GM12873 (cell line): ENCODE results near the gene MATCAP1.

Source experiments
- TF ChIP-seq, protein P1 (sequence below): IDR thresholded peaks from 2 replicates; pipeline ENCODE4 v1.5.1; 2012; ENCODE audit warnings: low read depth, mild to moderate bottlenecking, moderate library complexity, low read length, control low read depth; ENCODE audit not compliant: insufficient read depth; ENCODE audit errors: missing control alignments

Gene MATCAP1

DNA sequence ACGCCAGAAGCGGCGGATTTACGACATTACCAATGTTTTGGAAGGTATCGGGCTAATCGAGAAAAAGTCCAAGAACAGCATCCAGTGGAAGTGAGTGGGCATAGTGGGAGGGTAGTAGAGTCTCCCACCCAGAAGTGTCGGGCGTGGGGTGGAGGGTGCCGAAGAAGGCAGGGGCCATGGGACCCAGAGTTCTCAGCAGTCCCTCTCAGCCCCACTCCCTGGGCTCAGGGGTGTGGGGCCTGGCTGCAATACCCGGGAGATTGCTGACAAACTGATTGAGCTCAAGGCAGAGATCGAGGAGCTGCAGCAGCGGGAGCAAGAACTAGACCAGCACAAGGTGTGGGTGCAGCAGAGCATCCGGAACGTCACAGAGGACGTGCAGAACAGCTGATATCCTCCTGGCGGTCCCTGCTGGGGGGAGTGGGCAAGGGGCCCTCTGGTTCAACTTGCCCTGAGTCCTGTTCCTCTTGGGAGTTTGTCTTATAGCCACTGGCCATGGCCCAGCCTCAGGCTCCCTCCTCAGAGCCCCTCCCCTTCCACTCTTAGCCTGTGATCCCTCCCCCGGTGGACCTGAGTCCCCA, 9.1 kb upstream of the MATCAP1 start:
- TF ChIP-seq, protein P1, sequence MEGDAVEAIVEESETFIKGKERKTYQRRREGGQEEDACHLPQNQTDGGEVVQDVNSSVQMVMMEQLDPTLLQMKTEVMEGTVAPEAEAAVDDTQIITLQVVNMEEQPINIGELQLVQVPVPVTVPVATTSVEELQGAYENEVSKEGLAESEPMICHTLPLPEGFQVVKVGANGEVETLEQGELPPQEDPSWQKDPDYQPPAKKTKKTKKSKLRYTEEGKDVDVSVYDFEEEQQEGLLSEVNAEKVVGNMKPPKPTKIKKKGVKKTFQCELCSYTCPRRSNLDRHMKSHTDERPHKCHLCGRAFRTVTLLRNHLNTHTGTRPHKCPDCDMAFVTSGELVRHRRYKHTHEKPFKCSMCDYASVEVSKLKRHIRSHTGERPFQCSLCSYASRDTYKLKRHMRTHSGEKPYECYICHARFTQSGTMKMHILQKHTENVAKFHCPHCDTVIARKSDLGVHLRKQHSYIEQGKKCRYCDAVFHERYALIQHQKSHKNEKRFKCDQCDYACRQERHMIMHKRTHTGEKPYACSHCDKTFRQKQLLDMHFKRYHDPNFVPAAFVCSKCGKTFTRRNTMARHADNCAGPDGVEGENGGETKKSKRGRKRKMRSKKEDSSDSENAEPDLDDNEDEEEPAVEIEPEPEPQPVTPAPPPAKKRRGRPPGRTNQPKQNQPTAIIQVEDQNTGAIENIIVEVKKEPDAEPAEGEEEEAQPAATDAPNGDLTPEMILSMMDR, result no peak

DNA sequence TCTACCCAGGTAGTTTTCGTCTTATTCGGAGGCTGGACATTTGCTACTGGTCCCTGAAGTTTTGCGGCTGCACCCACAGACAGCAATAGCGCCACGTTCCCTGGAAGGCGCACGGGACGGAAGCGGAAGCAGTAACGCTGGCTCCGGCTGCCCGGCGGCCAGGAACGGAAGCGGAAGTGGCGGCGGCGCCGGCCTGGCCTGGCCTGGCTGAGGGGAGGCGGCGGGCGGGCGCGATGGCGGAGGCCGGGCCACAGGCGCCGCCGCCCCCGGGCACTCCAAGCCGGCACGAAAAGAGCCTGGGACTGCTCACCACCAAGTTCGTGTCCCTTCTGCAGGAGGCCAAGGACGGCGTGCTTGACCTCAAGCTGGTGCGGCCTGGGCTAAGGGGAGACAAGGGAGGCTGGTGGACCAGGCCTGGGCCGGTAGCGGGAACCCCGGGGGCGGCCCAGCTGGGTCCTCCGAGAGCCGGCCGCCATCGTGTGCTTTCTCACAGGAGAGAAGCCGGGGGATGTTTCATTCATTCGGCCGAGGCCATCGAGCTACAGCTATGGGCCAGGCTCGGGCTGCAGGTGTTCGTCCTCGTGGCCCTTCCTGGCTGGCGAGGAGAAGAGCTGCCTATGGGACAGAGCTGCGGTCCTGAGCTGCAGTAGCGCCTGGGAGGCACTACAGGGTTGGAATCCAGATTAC, 8.4 kb upstream of the MATCAP1 start, which contains the start of gene E2F4:
Gene E2F4 (plus strand): TSS at position 161 of the 687 bp plus-strand sequence. CDS start 73 bp downstream, at position 234.
- TF ChIP-seq, protein P1, result no peak

DNA sequence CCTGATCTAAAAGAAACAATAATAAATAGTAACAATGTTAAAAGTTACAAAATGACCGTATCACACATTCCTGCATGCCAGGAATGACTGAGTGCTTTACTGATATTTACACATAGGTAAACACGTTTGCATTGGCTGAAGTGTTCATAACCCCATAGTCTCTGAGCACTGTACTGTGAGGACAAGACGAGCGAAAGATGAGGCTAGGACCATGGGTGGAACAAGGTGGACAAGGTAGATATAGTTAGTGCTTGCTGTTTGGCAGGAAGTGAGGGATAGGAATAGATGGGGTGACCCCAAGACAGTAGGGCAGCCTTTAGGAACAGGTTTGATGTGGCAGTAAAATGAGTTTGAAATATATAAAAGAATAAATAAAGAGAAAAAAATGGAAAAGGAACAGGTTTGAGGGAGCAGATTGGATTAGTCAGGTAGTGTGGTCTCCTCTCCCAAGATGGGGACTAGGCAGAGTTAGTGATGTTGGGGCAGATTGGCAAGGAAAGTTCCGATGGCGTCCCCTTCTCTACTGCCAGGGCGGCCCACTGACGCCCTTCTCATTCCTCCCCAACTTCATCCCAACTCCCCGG, 7.7 kb upstream of the MATCAP1 start:
- TF ChIP-seq, protein P1, result no peak

DNA sequence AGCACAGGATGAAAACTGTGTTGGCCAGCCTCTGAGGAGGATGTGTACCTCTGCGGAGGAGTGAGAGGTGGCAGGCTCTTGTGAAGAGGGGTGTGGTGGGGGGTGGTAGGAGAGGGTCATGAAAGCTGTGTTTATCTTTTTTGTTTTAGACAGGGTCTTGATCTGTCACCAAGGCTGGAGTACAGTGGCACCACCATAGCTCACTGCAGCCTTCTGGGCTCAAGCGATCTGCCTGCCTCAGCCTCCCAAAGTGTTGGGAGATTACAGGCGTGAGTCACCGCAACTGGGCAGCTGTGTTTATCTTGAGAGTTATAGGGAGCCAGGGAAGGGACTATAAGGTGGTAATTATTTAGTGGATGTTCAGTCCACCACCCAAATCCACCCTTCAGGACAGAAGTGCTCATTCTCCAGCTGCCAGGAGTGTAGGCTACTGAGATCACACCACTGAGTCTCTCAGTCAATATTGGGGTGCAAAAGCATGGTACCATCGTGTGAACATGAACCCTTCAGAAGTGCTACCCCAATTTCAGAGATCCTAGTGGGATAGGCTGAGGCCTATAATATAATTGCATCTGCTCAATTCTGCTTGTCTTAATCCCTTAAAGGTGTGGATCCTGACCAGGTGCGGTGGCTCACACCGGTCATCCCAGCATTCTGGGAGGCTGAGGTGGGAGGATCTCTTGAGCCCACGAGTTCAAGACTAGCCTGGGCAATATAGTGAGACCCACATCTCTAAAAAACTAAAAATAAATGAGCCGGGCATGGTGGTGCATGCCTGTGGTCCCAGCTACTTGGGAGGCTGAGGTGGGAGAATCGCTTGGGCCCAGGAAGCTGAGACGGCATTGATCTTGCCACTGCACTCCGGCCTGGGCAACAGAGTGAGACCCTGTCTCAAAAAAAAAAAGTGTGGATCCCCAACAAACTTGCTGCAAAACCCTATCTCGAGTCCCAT, 7.0 kb upstream of the MATCAP1 start:
- TF ChIP-seq, protein P1, result no peak

DNA sequence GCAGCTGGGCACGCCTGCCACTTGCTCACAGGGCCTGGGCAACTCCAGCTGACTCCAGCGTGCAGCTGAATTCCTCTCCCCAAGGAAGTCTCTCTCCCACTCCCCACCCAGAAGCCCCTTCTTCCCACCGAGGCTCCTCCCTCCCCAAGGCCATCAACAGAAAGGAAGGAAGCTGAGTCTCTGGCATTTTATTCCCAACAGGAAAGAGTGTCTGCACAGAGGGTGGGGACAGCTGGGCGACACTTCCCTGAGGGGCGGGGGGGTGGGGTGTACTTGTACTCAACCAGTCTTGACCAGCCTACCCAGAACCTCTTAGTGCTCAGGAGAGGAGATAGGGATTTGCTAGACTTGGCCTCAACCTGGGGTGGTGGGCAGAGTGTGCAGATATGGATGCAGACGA, 6.3 kb upstream of the MATCAP1 start, which contains the start of gene EXOC3L1:
Gene EXOC3L1 (minus strand): TSS at position 96 of the 400 bp plus-strand sequence. CDS start 460 bp downstream, outside the sequence.
- TF ChIP-seq, protein P1, result no peak

DNA sequence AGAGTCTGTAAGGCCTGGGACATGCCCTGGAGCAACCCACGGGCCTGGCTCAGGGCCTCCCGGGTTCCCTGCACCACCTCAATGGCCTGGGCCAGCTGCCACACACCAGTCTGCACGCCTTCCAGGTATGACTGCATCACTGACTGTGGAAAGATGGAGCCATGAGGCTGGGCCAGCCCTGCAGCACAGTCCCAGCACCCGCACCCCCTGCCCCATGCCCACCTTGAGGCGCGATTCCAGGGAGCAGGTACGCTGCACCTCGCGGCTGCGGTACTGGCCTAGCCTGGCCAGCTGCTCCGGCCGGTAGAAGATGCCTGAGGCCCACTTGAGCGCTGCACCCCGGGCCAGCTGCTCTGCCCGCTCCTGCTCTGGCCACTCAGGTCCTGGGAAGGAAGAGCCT, 5.0 kb upstream of the MATCAP1 start:
- TF ChIP-seq, protein P1, result no peak
